Right hindlimb (tissue), 1 donor: ENCODE results near the gene CMTM4.
"Not testable (repeated sequence)": the region's sequence is repeated elsewhere in the genome, so short reads cannot be mapped to it uniquely, and the experiment has no call there.

Source experiments
- DNase-seq: peaks from one replicate; pipeline ENCODE4 v3.0.0-alpha.2; 2018

The CMTM4 gene

DNA sequence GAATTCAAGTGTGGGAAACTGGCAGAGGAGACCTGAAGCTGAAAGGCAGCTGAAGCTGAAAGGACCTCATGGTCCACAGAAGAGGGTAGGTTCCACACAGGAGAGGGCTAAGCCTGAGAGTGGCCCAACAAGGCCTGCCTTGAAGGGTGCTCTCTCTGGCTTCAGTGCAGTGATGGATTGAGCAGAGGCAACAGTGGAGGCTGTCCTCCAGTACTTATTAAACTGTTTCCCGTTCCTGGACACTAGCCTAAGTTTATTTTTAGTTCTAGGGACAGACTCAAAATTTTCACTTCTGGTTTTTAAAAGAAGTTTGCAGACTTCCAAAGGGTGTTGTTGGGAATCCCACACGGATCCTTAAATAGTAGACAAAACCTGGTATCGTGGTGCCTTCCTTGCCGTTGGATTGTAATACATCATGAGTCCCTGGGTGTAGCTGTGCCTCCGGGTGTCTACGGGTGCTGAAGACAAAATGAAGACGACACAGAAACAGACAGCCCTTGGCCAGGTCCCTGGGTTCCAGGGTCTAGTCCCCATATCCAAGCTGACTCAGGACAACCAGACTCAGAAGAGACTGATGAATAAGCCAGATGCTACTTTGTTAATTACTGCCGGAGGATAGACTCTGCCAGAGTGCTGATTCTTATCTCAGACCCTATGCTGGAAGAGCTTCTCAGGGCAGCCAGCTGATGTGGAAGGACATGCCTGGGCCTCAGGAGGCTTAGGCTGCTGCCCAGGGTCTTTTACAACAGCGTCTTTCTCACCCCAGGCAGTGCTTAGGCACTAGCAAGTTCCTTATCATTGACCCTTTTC is 7.1 kb upstream of the CMTM4 start:
- no peak for DNase-seq

DNA sequence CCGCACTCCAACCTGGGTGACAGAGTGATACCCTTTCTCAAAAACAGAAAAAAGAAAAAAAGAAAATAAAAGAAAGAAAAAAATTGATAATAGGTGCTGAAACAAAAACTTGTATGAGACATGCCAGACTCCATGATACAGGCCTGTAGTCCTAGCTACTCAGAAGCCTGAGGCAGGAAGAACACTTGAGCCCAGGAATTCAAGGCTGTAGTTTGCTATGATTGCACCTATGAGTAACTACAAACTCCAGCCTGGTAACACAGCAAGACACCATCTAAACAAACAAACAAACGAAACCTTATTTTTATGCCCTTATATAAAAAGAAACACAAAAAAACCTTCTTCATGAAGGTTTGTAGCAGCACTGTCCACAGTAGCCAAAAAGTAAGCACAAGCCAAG is 5.0 kb upstream of the CMTM4 start:
- no peak for DNase-seq

DNA sequence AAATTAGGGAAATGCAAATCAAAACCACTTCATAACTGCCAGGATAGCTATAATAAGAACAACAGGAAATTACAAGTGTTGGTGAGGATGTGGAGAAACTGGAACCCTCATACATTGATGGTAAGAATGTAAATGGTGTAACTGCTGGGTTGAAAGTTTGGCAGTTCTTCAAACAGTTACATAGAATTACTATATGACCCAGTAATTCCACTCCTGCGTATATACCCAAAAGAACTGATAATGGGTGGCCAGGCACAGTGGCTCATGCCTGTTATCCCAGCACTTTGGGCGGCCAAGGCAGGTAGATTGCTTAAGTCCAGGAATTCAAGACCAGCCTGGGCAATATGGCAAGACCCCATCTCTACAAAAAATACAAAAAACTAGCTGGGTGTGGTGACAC is 4.5 kb upstream of the CMTM4 start:
- DNase-seq, result no peak

DNA sequence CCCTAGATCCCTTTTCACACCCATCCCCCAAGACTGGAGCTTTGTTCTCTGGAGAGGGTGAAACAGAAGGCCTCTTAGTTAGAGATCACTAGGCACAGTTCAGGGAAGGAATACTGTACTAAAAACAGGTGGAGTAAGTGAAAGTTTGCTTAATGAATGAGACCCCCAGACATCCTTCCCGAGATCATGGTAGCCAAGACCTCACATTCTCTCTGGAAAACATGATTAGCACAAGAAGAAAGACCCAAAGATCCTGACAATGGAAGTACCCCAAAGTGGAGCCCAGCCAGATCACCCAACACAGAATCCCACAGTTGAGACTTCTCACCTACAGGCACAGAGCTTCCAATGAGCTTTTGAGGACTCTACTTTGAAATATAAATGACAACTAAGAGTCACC is 3.4 kb upstream of the CMTM4 start:
- DNase-seq, result no peak

DNA sequence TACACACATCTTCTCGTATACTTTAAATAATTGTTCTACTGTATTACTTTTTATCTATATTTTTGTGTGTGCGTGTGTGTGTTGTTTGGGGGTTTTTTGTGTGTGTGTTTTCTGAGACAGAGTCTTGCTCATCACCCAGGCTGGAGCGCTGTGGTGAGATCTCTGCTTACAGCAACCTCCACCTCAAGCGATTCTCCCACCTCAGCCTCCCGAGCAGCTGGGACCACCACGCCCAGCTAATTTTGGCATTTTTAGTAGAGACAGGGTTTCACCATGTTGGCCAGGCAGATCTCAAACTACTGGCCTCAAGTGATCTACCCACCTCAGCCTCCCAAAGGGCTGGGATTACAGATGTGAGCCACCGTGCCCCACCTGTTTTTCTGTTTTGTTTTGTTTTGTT is 1.5 kb upstream of the CMTM4 start:
- no peak for DNase-seq

DNA sequence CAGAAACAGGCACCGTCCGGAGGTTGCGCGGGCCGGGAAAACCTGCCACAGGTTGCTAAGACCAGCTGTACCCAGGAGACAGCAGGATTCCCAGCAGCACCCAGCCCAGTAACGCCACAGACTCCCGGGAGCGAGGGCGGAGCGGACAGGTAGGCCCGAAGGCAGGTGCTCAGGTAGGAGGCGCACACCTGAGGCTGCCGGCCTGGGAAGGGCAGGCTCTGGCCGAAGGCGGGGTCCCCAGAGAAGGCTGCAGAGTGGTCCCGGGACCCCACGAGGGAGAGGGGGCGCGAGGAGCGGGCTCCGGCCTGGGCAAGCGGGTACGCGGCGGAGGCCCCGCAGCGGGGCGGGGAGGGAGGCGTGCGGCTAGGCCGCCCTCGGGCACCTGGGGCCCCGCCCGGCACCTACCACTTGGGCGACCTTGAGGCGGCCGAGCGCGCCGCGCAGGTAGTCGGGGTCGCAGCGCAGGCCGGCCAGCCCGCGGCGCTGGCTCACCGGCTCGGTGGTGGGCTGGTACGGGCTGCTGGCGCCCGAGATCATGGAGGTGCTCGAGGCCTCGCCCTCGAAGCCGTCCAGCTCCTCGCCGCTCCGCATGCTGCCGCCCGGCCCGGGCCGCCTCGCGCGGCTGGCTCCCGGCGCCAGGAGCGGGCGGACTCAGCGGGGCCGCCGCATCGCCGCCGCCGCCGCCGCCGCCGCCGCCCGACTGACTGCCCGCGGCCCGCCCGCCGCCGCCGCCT is 441 bp downstream of the CMTM4 start:
- DNase-seq, result peak; percentile 37

DNA sequence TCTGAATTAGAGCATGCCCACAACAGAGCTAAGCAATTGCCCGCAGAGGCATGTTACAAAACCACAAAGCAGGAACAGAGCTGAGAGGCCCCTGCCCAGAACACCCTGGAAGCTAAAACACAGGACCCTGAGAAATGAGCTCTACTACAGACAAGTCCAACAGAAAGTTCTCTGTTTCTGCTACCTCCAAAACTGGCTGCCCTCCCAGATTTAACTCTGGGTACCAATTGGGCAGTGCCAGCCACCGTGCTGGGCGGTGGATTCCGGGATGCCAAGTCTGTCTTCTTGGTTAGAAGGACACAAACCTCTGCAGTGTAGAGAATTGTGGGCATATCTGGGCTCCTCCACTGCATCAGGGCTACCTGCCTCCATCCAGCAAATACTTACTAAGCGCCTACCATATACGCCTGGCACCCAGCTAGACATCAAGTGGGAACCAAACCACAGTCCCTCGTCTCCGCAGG is 1.0 kb downstream of the CMTM4 start:
- DNase-seq, result no peak

DNA sequence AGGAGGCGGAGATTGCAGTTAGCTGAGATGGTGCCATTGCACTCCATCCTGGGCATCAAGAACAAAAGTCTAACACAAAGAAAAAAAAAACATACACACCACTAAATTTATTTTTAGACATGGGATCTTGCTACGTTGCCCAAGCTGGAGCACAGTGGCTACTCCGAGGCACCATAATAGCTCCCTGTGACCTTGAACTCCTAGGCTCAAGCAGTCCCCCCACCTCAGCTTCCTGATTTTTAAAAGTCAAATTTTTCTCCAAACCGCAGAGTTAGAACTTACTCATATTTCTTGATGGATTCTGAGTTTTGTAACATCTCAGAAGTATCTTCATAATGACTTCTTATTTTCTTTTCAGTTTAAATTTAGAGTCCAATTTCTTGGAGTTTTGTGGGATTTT is 3.4 kb downstream of the CMTM4 start:
- no peak for DNase-seq

DNA sequence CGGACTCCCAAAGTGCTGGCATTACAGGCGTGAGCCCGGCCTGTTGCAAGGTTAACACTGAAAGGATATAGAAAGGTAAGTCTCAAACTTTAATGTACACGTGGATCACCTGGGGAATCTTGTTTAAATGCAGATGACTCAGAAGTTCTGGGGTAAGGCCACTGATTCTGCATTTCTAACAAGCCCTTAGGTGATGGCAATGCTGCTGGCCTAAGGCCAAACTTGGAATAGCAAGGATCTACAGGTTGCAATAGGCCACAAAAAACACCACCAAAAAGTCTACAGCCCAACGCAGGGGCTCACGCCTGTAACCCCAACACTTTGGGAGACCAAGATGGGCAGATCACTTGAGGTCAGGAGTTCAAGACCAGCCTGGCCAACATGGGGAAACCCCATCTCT is 4.2 kb downstream of the CMTM4 start:
- no peak for DNase-seq

DNA sequence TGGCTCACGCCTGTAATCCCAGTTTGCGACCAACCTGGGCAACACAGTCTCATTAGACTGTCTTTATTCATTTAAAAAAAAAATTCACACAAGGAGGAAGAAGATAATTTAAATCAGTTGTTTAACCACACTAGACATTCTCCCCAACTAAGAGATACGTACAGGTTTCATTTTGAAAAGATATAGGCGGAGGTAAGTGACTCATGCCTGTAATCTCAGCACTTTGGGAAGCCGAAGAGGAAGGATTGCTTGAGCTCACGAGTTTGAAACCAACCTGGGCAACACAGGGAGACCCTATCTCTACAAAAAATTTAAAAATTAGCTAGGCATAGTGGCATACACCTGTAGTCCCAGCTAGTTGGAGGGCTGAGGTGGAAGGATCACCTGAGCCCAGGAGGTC is 5.3 kb downstream of the CMTM4 start:
- DNase-seq, result no peak

DNA sequence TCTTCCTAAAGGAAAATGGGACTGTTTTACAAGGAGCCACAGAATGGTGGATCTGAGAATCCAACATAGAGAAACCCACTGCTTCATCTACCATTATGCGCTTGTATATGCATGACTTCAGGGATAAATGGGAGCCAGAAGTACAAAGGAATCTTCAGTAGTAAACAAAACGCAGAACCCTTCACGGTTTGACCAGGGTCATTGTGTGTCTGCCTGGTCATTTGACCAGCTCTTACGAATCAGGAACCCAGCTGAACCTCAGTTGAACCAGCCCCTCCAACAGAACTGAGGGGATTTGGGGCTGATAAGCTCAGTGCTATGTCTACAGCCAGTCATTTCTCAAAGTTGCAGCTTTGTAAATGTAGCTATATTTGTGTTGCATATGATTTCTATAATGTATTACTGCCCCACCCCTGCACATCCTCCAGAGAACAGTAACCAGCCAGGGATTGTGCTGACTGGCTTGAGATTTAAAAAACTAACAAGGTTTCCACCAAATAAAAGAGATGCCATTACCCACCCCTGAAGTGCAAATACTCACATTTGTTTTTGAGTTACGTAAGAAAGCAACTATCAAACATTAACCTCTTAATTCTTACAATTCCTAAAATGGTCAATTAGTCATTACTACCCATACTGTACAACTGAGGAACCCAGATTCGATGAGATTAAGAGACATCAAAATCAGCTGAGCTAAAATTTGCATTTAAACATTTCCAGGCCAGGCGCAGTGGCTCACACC is 6.3 kb downstream of the CMTM4 start:
- DNase-seq, result no peak

DNA sequence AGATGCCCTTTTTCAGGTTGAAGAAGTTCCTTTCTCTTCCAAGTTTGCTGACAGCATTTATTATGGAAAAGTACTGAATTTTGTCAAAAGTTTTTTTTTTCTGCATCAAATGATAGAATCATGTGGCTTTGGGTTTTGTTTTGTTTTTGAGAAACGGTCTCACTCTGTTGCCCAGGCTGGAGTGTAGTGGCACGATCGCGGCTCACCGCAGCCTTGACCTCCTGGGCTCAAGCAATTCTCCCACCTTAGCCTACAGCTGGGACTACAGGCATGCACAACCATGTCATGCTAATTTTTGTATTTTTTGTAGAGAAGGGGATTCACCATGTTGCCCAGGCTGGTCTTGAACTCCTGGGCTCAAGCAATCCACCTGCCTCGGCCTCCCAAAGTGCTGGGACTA is 7.3 kb downstream of the CMTM4 start:
- no peak for DNase-seq

DNA sequence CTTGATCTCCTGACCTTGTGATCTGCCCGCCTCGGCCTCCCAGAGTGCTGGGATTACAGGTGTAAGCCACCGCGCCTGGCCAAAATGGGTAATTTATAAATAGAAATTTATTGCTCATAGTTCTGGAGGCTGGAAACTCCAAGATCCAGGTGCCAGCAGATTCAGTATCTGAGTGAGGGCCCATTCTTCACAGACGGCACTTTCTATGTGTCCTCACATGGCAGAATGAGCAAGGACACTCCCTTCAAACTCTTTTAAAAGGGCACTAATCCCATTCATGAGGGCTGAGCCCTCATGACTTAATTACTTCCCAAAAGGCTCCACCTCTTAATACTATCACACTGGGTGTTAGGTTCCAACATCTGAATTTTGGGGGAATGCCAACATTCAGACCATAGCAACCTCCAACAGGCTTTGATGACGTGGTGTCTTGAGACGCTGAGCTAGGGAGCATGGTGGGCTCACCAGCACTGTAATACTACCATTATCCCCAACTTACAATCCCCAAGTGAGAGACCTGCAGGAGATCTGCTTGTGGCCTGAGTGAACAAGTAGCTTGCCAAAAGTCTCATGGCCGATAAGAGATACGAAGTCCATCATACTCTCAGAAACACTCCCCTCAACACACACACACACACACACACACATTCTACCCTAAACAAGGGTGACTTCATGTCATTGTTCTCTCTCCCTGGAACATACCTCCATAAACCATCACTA is 8.5 kb downstream of the CMTM4 start:
- no peak for DNase-seq

DNA sequence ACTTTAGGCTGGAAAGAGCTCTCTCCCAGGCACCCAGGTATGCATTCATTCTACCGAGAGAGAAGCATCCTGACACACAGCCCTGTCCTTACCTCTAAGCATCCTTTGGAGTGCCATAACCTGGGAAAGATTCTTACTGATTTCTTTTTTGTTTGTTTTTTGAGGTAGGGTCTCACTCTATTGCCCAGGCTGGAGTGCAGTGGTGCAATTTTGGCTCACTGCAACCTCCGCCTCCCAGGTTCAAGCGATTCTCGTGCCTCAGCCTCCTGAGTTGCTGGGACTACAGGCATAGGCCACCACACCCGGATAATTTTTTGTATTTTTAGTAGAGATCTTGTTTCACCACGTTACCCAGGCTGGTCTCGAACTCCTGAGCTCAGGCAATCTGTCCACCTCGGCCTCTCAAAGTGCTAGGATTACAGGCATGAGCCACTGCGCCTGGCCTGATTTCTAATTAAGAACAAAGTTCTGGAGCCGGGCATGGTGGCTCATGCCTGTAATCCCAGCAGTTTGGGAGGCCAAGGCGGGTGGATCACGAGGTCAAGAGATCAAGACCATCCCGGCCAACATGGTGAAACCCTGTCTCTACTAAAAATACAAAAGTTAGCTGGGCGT is 10.9 kb downstream of the CMTM4 start:
- DNase-seq, result not testable (repeated sequence)

DNA sequence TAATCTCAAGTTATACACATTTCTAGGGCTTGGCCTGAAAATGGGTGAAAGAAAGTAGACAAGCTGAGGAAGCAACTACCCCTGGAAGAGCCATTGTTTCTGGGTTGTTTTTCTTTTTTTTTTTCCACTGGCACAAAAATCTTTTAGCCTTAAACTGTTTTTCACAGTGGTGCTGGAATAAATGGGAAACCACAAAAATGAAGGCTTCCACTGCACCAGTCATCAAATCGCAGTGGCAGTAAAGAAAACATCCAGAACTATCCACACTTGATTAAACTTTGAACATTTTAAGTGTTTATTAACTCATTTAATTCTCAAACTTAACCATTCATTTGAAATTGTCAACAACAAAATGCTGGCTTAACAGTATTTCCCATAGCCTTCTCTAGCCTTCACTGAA is 14.3 kb downstream of the CMTM4 start:
- DNase-seq, result no peak

DNA sequence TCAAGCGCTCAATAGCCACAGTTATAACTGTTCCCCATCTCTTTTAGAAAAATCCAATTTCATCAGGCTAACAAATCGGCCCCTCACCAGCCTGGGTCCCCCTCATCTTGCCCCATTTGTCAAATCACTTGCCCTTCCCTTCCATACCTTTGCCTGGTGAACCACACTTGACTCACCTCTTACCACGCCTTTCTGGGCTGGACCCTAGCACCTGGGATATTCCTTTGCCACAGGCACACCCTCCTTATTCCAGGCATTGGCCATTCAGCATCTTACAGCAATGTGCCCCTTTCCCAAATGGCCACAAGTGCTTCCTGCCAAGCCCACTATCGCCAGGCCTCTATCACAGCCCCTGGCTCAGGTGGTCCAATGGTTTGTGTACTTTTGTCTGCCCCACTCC is 14.9 kb downstream of the CMTM4 start:
- no peak for DNase-seq

DNA sequence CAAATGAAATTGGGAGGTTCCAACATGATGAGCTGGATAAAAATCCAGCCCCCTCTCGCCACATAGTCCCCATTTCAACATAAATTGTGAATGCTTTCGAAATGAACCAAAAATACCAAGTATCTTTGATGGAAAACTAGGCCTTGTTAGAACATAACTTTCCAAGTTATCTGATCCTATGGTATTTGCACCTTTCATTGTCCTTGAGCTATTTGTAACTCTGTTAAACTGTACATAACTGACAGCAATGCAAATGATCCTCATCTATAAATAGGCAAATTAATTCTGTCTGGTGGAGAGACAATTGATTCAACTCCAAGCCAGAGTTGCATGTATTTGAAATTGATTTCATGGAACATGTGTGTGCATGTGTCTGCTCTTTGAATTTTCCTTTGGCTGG is 18.2 kb downstream of the CMTM4 start:
- no peak for DNase-seq

DNA sequence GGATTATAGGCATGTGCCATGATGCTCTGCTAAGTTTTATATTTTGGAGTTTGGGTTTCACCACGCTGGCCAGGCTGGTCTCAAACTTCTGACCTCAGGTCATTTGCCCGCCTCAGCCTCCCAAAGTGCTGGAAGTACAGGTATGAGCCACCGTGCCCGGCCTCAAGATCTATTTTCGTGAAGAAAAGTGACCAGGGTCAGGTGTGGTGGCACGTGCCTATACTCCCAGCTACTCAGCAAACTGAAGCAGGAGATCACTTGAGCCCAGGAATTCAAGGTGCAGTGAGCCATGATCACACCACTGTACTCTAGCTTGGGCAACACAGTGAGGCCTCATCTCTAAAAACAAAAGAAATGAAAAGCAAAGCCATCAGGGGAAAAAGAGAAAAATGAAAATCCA is 18.7 kb downstream of the CMTM4 start:
- no peak for DNase-seq

DNA sequence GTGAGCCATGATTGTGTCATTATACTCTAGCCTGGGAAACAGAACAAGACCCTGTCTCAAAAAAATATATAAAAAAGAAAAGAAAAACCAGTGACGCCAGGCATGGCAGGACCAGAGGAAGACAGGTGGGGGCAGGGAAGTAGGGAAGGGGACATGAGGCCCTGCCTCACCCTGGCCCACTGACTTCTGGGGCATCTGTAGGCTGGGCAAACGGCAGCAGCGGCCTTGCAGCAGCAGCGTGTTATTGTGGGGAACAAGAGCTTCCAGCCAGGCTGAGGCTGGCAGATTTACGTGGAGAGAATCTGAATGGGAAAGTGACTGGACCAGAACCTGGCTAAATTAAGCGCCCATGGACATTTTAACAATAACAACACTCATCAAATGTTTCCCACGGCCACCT is 19.4 kb downstream of the CMTM4 start:
- DNase-seq, result no peak

DNA sequence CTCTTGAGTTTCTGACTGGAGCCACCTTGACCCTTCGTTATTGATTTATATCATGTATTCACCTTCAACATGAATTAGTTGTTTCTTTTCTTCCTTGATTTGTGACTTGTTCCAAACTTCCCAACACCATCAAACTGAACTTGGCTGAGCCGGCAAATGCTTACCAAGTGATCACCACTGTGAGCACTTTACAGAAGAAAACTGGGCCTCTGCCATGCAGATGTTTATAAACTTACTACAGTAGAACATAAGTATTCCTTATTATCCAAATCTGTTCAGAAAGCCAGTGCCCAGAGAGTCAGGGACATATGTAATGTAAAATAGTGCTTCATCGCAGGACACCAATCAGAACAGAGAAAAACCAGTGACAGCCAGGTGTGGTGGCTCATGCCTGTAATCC is 19.9 kb downstream of the CMTM4 start:
- no peak for DNase-seq

DNA sequence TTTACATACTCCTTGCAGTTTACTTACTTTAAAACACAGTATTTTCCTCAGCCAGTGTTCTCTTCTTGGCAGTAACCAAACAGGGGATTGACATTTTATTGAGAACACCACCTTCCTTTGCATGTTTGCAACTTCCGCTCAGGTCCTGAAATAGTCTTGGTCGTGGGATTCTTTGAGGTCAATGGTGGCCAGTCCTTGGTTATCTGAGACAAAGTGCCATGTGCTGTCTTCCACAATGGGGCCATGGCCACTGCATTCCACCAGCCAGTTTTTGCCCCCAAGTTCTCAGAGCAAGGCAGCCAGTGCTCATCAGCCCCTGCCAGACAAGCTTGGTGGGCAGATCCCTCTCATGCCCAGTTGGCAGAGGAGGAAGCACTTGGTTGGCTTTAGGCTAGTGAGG is 22.9 kb downstream of the CMTM4 start:
- DNase-seq, result no peak

DNA sequence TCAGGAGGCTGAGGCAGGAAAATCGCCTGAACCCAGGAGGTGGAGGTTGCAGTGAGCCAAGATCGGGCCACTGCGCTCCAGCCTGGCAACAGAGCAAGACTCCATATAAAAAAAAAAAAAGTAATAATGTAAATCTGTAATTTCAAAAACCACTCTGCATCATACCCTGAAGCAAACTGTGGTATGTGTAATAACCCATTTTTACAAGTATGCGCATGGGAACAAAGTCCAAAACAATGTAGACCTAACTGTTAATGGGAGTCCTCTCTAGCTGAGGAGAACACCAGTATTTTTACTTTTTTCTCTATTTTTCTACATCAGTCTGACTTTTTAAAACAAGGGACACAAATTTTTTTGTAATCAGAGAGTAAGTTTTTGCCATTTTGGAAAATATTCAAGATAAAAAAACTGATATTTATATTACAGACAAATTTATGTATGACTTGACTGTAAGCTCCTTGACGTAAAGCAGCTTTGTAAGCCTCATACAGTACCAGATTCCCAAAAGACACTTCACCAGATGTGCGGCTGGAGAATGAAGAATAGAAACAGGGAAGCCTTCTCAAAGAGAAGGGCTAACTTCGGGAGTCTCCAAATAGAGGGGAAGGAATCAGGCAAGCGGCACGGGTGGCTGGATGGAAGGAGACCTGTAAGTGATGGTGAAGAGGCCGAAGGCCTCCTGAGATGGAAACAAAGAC is 25.7 kb downstream of the CMTM4 start:
- no peak for DNase-seq
